SK-N-SH treated with all-trans-retinoic acid at 6 μM for 48 hours (cell line): ENCODE results near the gene HCFC2.

Source experiments
- ARNTL ChIP-seq: fragments of 450-650 bp; formaldehyde crosslinking; IDR thresholded peaks from 2 replicates; pipeline ENCODE4 v1.5.0; 2020; ENCODE audit warnings: low read depth, mild to moderate bottlenecking, moderate library complexity, borderline replicate concordance
- ISL1 ChIP-seq: fragments of 250-450 bp; sonication (Bioruptor Pico); IDR thresholded peaks from 2 replicates; pipeline ENCODE4 v2.1.2; 2022; ENCODE audit warnings: mild to moderate bottlenecking, moderate library complexity
- PATZ1 ChIP-seq: fragments of 250-450 bp; sonication (Bioruptor Pico); IDR thresholded peaks from 2 replicates; pipeline ENCODE4 v1.8.0; 2020; ENCODE audit warnings: mild to moderate bottlenecking, moderate library complexity, borderline replicate concordance
- RARB ChIP-seq: fragments of 250-450 bp; sonication (Bioruptor Pico); IDR thresholded peaks from 2 replicates; pipeline ENCODE4 v1.8.0; 2021; ENCODE audit warnings: mild to moderate bottlenecking, moderate library complexity
- TCF4 ChIP-seq: fragments of 250-450 bp; sonication (Bioruptor Pico); IDR thresholded peaks from 2 replicates; pipeline ENCODE4 v1.8.0; 2021; ENCODE audit warnings: mild to moderate bottlenecking, moderate library complexity, borderline replicate concordance
- ZFP3 ChIP-seq: fragments of 250-450 bp; sonication (Bioruptor Pico); IDR thresholded peaks from 2 replicates; pipeline ENCODE4 v1.5.0; 2020; ENCODE audit warnings: mild to moderate bottlenecking, moderate library complexity

GRCh38 chr12:104094284-104094683 is 30.0 kb downstream of the HCFC2 start:
- no peak for TF ChIP-seq TCF4 (CRISPR knock-in tag)
- no peak for TF ChIP-seq RARB (CRISPR knock-in tag)
- TF ChIP-seq ZFP3: no peak
- TF ChIP-seq ARNTL (CRISPR knock-in tag): no peak
- no peak for TF ChIP-seq PATZ1 (CRISPR knock-in tag)
- no peak for TF ChIP-seq ISL1 (CRISPR knock-in tag)
